Smooth muscle cell of trachea (primary cell): ENCODE measurements around the gene DHRS4L2. TPM values are rescaled to one million over a fixed set of nuclear protein-coding genes. Genes with fewer than 3 reads are reported as not detected.

Experiments used
- total RNA-seq: library from RNA; depleted of rRNA; stranded (reverse); fragments of >200 nt; gene quantifications from 2 replicates; pipeline ENCODE4 v1.2.1, GENCODE V29; 2014

DHRS4L2 gene
- total RNA-seq, result 18.5 and 25.0 TPM in 2 replicates

DNA sequence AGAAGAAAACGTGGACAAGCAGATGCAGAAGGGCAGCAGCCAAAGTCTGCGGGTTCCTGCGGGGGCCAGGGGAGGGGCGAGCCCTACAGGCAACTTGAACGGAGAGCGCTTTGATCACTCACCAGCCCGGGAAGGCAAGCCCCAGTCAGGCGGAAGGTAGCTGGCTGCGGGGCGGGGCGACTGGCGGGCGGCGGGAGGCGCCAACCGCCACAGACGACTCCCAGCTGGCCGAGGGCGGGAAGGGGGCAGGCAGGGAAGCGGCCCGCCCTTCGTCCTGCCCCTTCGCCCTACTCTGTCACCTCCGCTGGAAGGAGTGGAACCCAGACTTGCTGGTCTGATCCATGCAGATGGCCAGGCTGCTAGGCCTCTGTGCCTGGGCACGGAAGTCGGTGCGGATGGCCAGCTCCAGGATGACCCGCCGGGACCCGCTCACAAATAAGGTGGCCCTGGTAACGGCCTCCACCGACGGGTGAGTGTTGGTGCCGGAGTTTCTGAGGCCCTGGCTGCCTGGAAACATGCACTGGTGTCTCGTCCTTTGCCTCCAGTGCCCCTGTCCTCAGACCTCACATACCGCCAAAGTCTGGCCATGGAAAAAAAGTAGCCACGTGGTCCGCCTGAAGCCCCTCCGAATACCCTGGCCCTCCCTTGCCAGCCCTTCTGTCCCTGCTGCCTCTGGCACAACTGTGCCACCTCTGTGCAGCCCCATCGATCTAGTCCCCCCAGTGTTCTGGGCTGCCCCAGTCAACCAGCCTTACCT is at the start of gene DHRS4L2:
DHRS4L2 (plus strand) TSS at position 323 of the 757 bp plus-strand sequence; CDS start at position 342, 19 bp downstream.

DNA sequence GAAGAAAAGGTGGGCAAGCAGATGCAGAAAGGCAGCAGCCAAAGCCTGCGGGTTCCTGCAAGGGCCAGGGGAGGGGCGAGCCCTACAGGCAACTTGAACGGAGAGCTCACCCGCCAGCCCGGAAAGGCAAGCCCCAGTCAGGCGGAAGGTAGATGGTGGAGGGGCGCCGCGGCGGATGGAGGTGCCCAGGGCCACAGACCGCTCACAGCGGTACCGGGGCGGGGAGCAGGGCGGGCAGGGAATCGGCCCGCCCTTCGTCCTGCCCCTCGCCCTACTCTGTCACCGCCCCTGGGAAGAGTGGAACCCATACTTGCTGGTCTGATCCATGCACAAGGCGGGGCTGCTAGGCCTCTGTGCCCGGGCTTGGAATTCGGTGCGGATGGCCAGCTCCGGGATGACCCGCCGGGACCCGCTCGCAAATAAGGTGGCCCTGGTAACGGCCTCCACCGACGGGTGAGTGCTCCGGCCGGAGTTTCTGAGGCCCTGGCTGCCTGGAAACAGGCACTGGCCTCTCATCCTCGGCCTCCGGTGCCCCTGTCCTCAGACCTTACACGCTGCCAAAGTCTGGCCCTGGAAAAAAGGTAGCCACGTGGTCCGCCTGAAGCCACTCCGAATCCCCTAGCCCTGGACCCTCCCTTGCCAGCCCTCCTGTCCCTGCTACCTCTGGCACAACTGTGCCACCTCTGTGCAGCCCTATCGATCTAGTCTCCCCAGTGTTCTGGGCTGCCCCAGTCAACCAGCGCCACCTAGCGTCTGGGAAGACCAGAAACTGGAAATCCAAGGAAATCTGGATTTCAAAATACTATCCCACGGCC is 35.1 kb upstream of the DHRS4L2 start, which contains the start of gene DHRS4:
DHRS4 (plus strand) TSS at position 307 of the 815 bp plus-strand sequence; CDS start at position 326, 19 bp downstream.

DNA sequence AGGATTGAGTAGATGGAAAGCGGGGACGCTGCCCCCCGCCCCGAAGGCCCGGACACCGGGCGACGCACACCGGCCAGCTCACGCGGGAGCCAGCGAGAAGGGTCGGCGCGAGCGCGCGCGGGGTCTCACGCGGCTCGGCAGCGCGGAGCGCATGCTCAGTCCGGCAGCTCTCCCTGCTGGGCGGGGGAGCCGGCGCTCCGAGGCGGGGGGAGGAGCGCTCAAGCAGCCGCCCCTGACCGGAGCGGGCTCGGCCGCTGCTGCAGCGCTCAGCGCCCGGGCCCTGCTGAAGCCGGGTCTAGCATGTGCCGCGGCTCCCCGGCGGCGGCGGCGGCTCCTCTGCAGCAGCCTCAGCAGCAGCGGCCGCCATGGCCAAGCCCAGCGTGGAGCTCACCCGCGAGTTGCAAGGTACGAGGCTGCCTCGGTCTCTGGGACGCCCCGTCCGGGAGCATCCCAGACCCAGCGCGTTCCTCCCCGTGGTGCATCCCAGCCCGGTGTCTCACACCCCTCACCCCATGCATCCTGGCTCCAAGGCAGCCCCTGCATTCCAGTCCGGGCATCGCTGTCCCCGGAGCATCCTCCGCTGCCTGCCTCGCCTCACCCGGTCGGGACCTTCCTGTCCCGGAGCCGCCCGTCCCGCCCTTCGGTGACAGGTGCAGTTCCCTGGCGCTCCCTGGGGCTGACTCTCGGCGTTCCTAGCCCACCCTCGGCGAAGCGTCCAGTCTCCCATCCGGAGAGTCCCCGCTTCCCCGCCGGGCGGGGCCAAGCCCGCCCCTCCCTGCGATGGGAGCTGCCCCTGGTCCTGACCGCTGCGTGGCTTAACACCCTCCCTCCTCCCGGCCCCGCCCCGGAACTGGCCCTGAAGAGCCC is 63.3 kb downstream of the DHRS4L2 start, which contains the start of gene CARMIL3:
CARMIL3 (plus strand) TSS at position 221 of the 867 bp plus-strand sequence; CDS start at position 366, 145 bp downstream.

Other genes starting within 250 kb of the DHRS4L2 start
- gene DHRS4, start 35.2 kb upstream of the DHRS4L2 start, total RNA-seq, result 47.6 and 55.0 TPM in 2 replicates
- 0.15 and 0.33 TPM in 2 replicates for gene CARMIL3, start 63.1 kb downstream of the DHRS4L2 start, total RNA-seq
- gene CPNE6, start 82.6 kb downstream of the DHRS4L2 start, total RNA-seq, result not detected in 2 replicates
- gene PCK2, start 105.4 kb downstream of the DHRS4L2 start, total RNA-seq, result 25.0 and 35.4 TPM in 2 replicates
- 69.5 and 88.2 TPM in 2 replicates for gene DCAF11, start 125.8 kb downstream of the DHRS4L2 start, total RNA-seq
- gene NRL, start 126.0 kb downstream of the DHRS4L2 start, total RNA-seq, result 0.83 and 0.87 TPM in 2 replicates
- 0.33 and 0.44 TPM in 2 replicates for gene FITM1, start 141.7 kb downstream of the DHRS4L2 start, total RNA-seq
- gene PSME1, start 147.3 kb downstream of the DHRS4L2 start, total RNA-seq, result 132 and 143 TPM in 2 replicates
- gene EMC9, start 152.7 kb downstream of the DHRS4L2 start, total RNA-seq, result 11.1 and 25.2 TPM in 2 replicates
- 87.2 and 117 TPM in 2 replicates for gene PSME2, start 157.7 kb downstream of the DHRS4L2 start, total RNA-seq
- gene RNF31, start 158.6 kb downstream of the DHRS4L2 start, total RNA-seq, result 35.5 and 57.9 TPM in 2 replicates
- 87.8 and 104 TPM in 2 replicates for gene IRF9, start 172.3 kb downstream of the DHRS4L2 start, total RNA-seq
- gene REC8, start 183.2 kb downstream of the DHRS4L2 start, total RNA-seq, result 1.8 and 2.3 TPM in 2 replicates
- gene IPO4, start 199.9 kb downstream of the DHRS4L2 start, total RNA-seq, result 39.4 and 47.6 TPM in 2 replicates
- gene TM9SF1, start 206.5 kb downstream of the DHRS4L2 start, total RNA-seq, result 87.0 and 90.6 TPM in 2 replicates
- not detected in 2 replicates for gene TSSK4, start 216.8 kb downstream of the DHRS4L2 start, total RNA-seq
- 27.6 and 44.5 TPM in 2 replicates for gene CHMP4A, start 224.6 kb downstream of the DHRS4L2 start, total RNA-seq
- 11.1 and 25.5 TPM in 2 replicates for gene MDP1, start 227.1 kb downstream of the DHRS4L2 start, total RNA-seq
- gene NEDD8, start 243.4 kb downstream of the DHRS4L2 start, total RNA-seq, result 143 and 203 TPM in 2 replicates
- gene GMPR2, start 244.0 kb downstream of the DHRS4L2 start, total RNA-seq, result 94.2 and 119 TPM in 2 replicates